ENCODE measurements around the gene WDR4.

GRCh38 chr21:42837421-42838211, 41.7 kb downstream of the WDR4 start:
- TF ChIP-seq CTCF (conservative IDR thresholded peaks at IDR 0.05; ENCODE audit: low read depth, low read length) (no peak), EZH2 (IDR thresholded peaks at IDR 0.05; ENCODE audit: low read length, unreplicated experiment) (no peak)

Measured in PC-3 (cell line).